ENCODE measurements around the gene AUTS2.

DNA sequence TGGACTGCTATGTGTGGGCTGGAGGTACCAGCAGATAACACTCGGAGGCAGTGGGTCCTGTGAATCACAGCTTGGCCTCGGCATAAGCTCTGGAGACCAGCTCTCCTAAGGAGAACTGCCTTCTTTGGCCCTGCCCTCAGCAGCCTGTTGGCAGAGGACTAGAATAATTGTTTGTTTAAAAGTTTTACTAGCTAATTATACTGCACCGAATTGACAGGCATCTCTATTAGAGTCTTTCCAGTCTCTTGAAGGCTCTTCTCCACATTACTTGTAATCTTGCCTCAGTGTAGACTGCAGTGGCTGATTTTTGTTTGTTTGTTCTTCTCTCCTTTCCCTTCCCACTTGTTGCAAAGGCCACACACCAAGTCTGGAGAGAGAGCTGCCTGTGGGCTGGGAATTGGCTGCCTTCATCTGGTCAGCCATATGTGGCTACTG is 183.2 kb downstream of the AUTS2 start:
- TF ChIP-seq, protein P1, sequence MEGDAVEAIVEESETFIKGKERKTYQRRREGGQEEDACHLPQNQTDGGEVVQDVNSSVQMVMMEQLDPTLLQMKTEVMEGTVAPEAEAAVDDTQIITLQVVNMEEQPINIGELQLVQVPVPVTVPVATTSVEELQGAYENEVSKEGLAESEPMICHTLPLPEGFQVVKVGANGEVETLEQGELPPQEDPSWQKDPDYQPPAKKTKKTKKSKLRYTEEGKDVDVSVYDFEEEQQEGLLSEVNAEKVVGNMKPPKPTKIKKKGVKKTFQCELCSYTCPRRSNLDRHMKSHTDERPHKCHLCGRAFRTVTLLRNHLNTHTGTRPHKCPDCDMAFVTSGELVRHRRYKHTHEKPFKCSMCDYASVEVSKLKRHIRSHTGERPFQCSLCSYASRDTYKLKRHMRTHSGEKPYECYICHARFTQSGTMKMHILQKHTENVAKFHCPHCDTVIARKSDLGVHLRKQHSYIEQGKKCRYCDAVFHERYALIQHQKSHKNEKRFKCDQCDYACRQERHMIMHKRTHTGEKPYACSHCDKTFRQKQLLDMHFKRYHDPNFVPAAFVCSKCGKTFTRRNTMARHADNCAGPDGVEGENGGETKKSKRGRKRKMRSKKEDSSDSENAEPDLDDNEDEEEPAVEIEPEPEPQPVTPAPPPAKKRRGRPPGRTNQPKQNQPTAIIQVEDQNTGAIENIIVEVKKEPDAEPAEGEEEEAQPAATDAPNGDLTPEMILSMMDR (IDR thresholded peaks at IDR 0.05) = no peak
- TF ChIP-seq POLR2A (IDR thresholded peaks at IDR 0.05) = no peak
